WTC11 (cell line): ENCODE data around the gene TMCC1. TPM values are rescaled to one million over a fixed set of nuclear protein-coding genes. Genes with fewer than 3 reads are reported as not detected.

Experiments used
- ATAC-seq: fragments of 200-7000 bp; cut with Tn5 transposase; 2 replicates; pipeline ENCODE4 v1.10.0; 2021; ENCODE audit warnings: mild to moderate bottlenecking, moderate library complexity
- CTCF ChIA-PET: fragments of 300-600 bp; sonication (Branson Sonifier 250); formaldehyde crosslinking; loops from one replicate; lab custom pipeline; 2021; ENCODE audit warnings: antibody characterized with exemption; lab: Charles Lee
- POLR2A ChIA-PET: fragments of 350-600 bp; sonication (Branson Sonifier 250); formaldehyde crosslinking; loops from one replicate; lab custom pipeline; 2021; ENCODE audit warnings: antibody characterized with exemption; lab: Charles Lee
- DNase-seq: peaks from one replicate; pipeline ENCODE4 v3.0.0; 2021; ENCODE audit warnings: low spot score
- H3K27ac Mint-ChIP-seq: 2 replicates; pipeline ENCODE4 v1.8.0; 2021; ENCODE audit warnings: mixed read lengths
- H3K27me3 Mint-ChIP-seq: 2 replicates; pipeline ENCODE4 v1.8.0; 2021; ENCODE audit warnings: low read depth, mild to moderate bottlenecking, moderate library complexity, mixed read lengths
- H3K36me3 Mint-ChIP-seq: 2 replicates; pipeline ENCODE4 v1.8.0; 2021; ENCODE audit warnings: mixed read lengths
- H3K4me1 Mint-ChIP-seq: 2 replicates; pipeline ENCODE4 v1.8.0; 2022; ENCODE audit warnings: mixed read lengths
- H3K4me3 Mint-ChIP-seq: 2 replicates; pipeline ENCODE4 v1.8.0; 2021; ENCODE audit warnings: mild to moderate bottlenecking, moderate library complexity, mixed read lengths
- H3K9me3 Mint-ChIP-seq: 2 replicates; pipeline ENCODE4 v1.8.0; 2021; ENCODE audit warnings: mixed read lengths
- AFF4 ChIP-seq: sonication (generic); formaldehyde crosslinking; IDR thresholded peaks from 2 replicates; pipeline ENCODE4 v1.8.1; 2023; ENCODE audit warnings: mild to moderate bottlenecking, missing genetic modification reagents, borderline replicate concordance
- ATF2 ChIP-seq: sonication (generic); formaldehyde crosslinking; IDR thresholded peaks from 2 replicates; pipeline ENCODE4 v1.8.1; 2022; ENCODE audit warnings: low read depth, missing genetic modification reagents, borderline replicate concordance
- ATF3 ChIP-seq: sonication (generic); formaldehyde crosslinking; conservative IDR thresholded peaks from 2 replicates; pipeline ENCODE4 v1.8.1; 2022; ENCODE audit warnings: mild to moderate bottlenecking, missing genetic modification reagents
- CBFB ChIP-seq: sonication (generic); formaldehyde crosslinking; IDR thresholded peaks from 2 replicates; pipeline ENCODE4 v1.8.1; 2022; ENCODE audit warnings: mild to moderate bottlenecking, low read depth, missing genetic modification reagents
- CREM ChIP-seq: sonication (generic); formaldehyde crosslinking; IDR thresholded peaks from 2 replicates; pipeline ENCODE4 v1.8.1; 2022; ENCODE audit warnings: mild to moderate bottlenecking, missing genetic modification reagents, moderate library complexity
- ESRRA ChIP-seq: sonication (generic); formaldehyde crosslinking; IDR thresholded peaks from 2 replicates; pipeline ENCODE4 v1.8.1; 2022; ENCODE audit warnings: mild to moderate bottlenecking, missing genetic modification reagents, borderline replicate concordance
- ETV6 ChIP-seq: sonication (generic); formaldehyde crosslinking; IDR thresholded peaks from 2 replicates; pipeline ENCODE4 v1.8.1; 2022; ENCODE audit warnings: mild to moderate bottlenecking, missing genetic modification reagents
- KAT7 ChIP-seq: sonication (generic); formaldehyde crosslinking; IDR thresholded peaks from 2 replicates; pipeline ENCODE4 v1.8.1; 2023; ENCODE audit warnings: missing genetic modification reagents, mild to moderate bottlenecking, borderline replicate concordance
- MYBL2 ChIP-seq: sonication (generic); formaldehyde crosslinking; IDR thresholded peaks from 2 replicates; pipeline ENCODE4 v1.8.1; 2023; ENCODE audit warnings: mild to moderate bottlenecking, moderate library complexity, missing genetic modification reagents
- RELA ChIP-seq: sonication (generic); formaldehyde crosslinking; IDR thresholded peaks from 2 replicates; pipeline ENCODE4 v1.8.1; 2022; ENCODE audit warnings: missing genetic modification reagents, mild to moderate bottlenecking, borderline replicate concordance
- SP1 ChIP-seq: sonication (generic); formaldehyde crosslinking; conservative IDR thresholded peaks from 2 replicates; pipeline ENCODE4 v1.8.1; 2022; ENCODE audit warnings: missing genetic modification reagents
- ZBTB21 ChIP-seq: sonication (generic); formaldehyde crosslinking; IDR thresholded peaks from 2 replicates; pipeline ENCODE4 v1.8.1; 2023; ENCODE audit warnings: mild to moderate bottlenecking, missing genetic modification reagents, borderline replicate concordance
- ZSCAN18 ChIP-seq: fragments of 250-450 bp; sonication (Bioruptor Pico); IDR thresholded peaks from 2 replicates; pipeline ENCODE4 v2.1.2; 2022; ENCODE audit warnings: mild to moderate bottlenecking, moderate library complexity
- total RNA-seq: library from RNA; stranded (reverse); gene quantifications from 3 replicates; pipeline ENCODE4 v1.2.3, GENCODE V29; 2021
- TF ChIP-seq, protein P1 (sequence below): sonication (generic); formaldehyde crosslinking; IDR thresholded peaks from 2 replicates; pipeline ENCODE4 v1.8.1; 2023; ENCODE audit warnings: mild to moderate bottlenecking, missing genetic modification reagents

The TMCC1 gene
- total RNA-seq, 1 experiment from 2014 or later: 29.3 TPM

DNA sequence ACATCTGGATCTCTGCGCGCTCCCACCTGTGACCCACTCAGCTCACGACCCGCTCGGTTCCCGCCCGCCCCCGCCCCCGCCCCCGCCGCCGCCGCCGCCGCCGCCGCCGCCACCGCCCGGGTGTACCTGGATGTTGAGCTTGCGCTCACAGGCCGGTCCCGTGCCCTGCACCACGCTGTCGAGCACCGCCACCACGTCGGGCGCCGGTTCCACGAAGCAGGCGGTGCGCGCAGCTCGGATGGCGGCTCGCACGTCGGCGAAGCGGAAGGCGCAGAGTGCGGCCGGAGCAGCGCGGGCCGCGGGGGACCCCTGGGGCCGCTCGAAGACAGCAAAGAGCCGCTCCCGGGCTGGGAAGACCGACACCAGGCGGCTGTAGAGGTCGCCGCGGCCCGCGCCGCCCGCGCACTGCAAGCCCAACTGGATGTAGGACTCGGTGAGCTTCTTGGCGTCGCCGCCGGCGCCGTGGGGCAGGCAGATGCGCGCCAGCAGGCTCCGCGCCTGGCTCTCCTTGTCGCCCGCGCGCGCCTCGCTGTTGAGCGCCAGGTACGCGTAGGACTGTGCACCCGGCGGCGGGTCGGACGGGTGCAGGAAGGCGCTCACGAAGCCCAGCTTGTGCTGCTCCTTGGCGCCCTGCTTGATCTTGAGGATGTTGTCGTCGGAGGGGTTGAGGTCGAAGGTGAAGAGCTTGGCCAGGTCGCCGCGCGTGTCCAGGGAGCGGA is 288.1 kb downstream of the TMCC1 start (continued):
- TF ChIP-seq ATF3 (CRISPR knock-in tag) (no peak), ESRRA (CRISPR knock-in tag) (no peak), ATF2 (CRISPR knock-in tag) (no peak), AFF4 (CRISPR knock-in tag) (no peak)
- TF ChIP-seq, all 79 proteins: peak for 13

GRCh38 chr3:129604767-129605166 is 288.7 kb downstream of the TMCC1 start:
- ATAC-seq: no peak
- no peak for DNase-seq
- TF ChIP-seq ZBTB21: no peak
- TF ChIP-seq, protein P1, sequence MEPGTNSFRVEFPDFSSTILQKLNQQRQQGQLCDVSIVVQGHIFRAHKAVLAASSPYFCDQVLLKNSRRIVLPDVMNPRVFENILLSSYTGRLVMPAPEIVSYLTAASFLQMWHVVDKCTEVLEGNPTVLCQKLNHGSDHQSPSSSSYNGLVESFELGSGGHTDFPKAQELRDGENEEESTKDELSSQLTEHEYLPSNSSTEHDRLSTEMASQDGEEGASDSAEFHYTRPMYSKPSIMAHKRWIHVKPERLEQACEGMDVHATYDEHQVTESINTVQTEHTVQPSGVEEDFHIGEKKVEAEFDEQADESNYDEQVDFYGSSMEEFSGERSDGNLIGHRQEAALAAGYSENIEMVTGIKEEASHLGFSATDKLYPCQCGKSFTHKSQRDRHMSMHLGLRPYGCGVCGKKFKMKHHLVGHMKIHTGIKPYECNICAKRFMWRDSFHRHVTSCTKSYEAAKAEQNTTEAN (CRISPR knock-in tag): peak; percentile 80; the same call in 1 of the 2 replicates
- TF ChIP-seq SP1 (CRISPR knock-in tag): no peak
- no peak for TF ChIP-seq MYBL2
- TF ChIP-seq ETV6 (CRISPR knock-in tag): no peak
- TF ChIP-seq CREM (CRISPR knock-in tag): 0 out of 2 replicates have a peak, but pooled peaks have one; percentile 18
- TF ChIP-seq CBFB (CRISPR knock-in tag): no peak
- no peak for TF ChIP-seq KAT7 (CRISPR knock-in tag)
- TF ChIP-seq ESRRA (CRISPR knock-in tag): 0 out of 2 replicates have a peak, but pooled peaks have one; percentile 29
- TF ChIP-seq ZSCAN18 (CRISPR knock-in tag): no peak
- 0 out of 2 replicates have a peak, but pooled peaks have one; percentile 39 for TF ChIP-seq RELA (CRISPR knock-in tag)
- Mint-ChIP-seq H3K4me3 (peak overlapping the region; percentile 90), H3K36me3 (no peaks in the 10 kb centered on the region), H3K27me3 (peaks cover 39% of the 10 kb centered on the region), H3K9me3 (no peaks in the 10 kb centered on the region), H3K4me1 (peaks cover 66% of the 10 kb centered on the region), H3K27ac (no peak overlapping the region)
- POLR2A ChIA-PET: interaction anchor here (1.3 to 1.4 kb wide), 2 partner anchors 10 to 165 kb away, joined by 3 read pairs; partner anchors contain the start of genes IFT122 and MBD4
- CTCF ChIA-PET: interaction anchor here (0.6 to 4.3 kb wide), 9 partner anchors 8 to 329 kb away, joined by 3 to 40 read pairs (median 5); no protein-coding TSS in a partner anchor
